ENCODE data around the gene BTF3.
"Not testable (repeated sequence)": the region's sequence is repeated elsewhere in the genome, so short reads cannot be mapped to it uniquely, and the experiment has no call there.

The BTF3 gene

GRCh38 chr5:73454379-73455036 is 43.7 kb upstream of the BTF3 start:
- TF ChIP-seq CTCF (IDR thresholded peaks at IDR 0.05; ENCODE audit: low read length, missing control alignments), result peak; percentile 97
- peak; percentile 69 for DNase-seq (ENCODE audit: low read depth)

GRCh38 chr5:73456462-73456861 is 41.8 kb upstream of the BTF3 start:
- DNase-seq (ENCODE audit: low read depth); H3K4me3 ChIP-seq (replicated peaks; ENCODE audit: low read depth, low read length): not testable (repeated sequence)

More at GRCh38 chr5:73454379-73455036, 43.7 kb upstream of the BTF3 start:
- no peak overlapping the region for H3K4me3 ChIP-seq (replicated peaks; ENCODE audit: low read depth, low read length)

GRCh38 chr5:73459366-73459765 is 38.9 kb upstream of the BTF3 start:
- DNase-seq (ENCODE audit: low read depth), result no peak
- TF ChIP-seq CTCF (IDR thresholded peaks at IDR 0.05; ENCODE audit: low read length, missing control alignments), result no peak
- H3K4me3 ChIP-seq (replicated peaks; ENCODE audit: low read depth, low read length), result no peak overlapping the region

GRCh38 chr5:73460133-73460532 is 38.1 kb upstream of the BTF3 start:
- DNase-seq (ENCODE audit: low read depth), result no peak
- no peak for TF ChIP-seq CTCF (IDR thresholded peaks at IDR 0.05; ENCODE audit: low read length, missing control alignments)
- H3K4me3 ChIP-seq (replicated peaks; ENCODE audit: low read depth, low read length), result no peak overlapping the region

GRCh38 chr5:73464016-73464745 is 34.1 kb upstream of the BTF3 start:
- TF ChIP-seq CTCF (IDR thresholded peaks at IDR 0.05; ENCODE audit: low read length, missing control alignments), result no peak
- DNase-seq (ENCODE audit: low read depth), result peak; percentile 81
- H3K4me3 ChIP-seq (replicated peaks; ENCODE audit: low read depth, low read length), result no peak overlapping the region

- DNase-seq (ENCODE audit: low read depth); H3K4me3 ChIP-seq (replicated peaks; ENCODE audit: low read depth, low read length): not testable (repeated sequence)
Measured at GRCh38 chr5:73468638-73469037, 29.6 kb upstream of the BTF3 start.

- TF ChIP-seq CTCF (IDR thresholded peaks at IDR 0.05; ENCODE audit: low read length, missing control alignments), result no peak
- H3K4me3 ChIP-seq (replicated peaks; ENCODE audit: low read depth, low read length), result no peak overlapping the region
- no peak for DNase-seq (ENCODE audit: low read depth)
Measured at GRCh38 chr5:73469878-73470277, 28.4 kb upstream of the BTF3 start.

GRCh38 chr5:73471654-73472053 is 26.6 kb upstream of the BTF3 start:
- no peak for DNase-seq (ENCODE audit: low read depth)
- no peak for TF ChIP-seq CTCF (IDR thresholded peaks at IDR 0.05; ENCODE audit: low read length, missing control alignments)
- no peak overlapping the region for H3K4me3 ChIP-seq (replicated peaks; ENCODE audit: low read depth, low read length)

Data from fibroblast of pulmonary artery (primary cell).